C4-2B (cell line): ENCODE data around the gene INHA.

Experiments used
- H3K27ac ChIP-seq: fragments of 450-650 bp; 2 replicates; pipeline ENCODE4 v1.5.1; 2017
- CTCF ChIP-seq: fragments of 450-650 bp; conservative IDR thresholded peaks from 2 replicates; pipeline ENCODE4 v1.5.1; 2017; ENCODE audit warnings: mild to moderate bottlenecking
- ZFX ChIP-seq: fragments of 450-650 bp; IDR thresholded peaks from 2 replicates; pipeline ENCODE4 v1.6.1; 2017

The INHA gene

GRCh38 chr2:219538504-219538951 lies 33.6 kb upstream of the INHA start:
- no peak for TF ChIP-seq ZFX
- TF ChIP-seq CTCF: no peak
- H3K27ac ChIP-seq: no peak overlapping the region

GRCh38 chr2:219538956-219539788 lies 32.9 kb upstream of the INHA start:
- TF ChIP-seq CTCF: no peak
- no peak for TF ChIP-seq ZFX
- H3K27ac ChIP-seq: no peak overlapping the region

- no peak overlapping the region for H3K27ac ChIP-seq
- TF ChIP-seq ZFX (no peak), CTCF (no peak)
Observed at GRCh38 chr2:219539926-219540678, 32.0 kb upstream of the INHA start.

- H3K27ac ChIP-seq: no peak overlapping the region
- TF ChIP-seq ZFX: no peak
Observed at GRCh38 chr2:219540784-219541504, 31.2 kb upstream of the INHA start.

GRCh38 chr2:219541611-219542180 lies 30.4 kb upstream of the INHA start:
- no peak overlapping the region for H3K27ac ChIP-seq
- TF ChIP-seq CTCF: peak; percentile 96
- no peak for TF ChIP-seq ZFX

GRCh38 chr2:219542931-219543595 lies 29.0 kb upstream of the INHA start:
- TF ChIP-seq ZFX (peak; percentile 83), CTCF (no peak)

More at GRCh38 chr2:219542931-219543595, 29.0 kb upstream of the INHA start:
- peak overlapping the region; percentile 79 for H3K27ac ChIP-seq
